Ishikawa (cell line): ENCODE measurements around the gene SGCE.

Source experiments
- CEBPB ChIP-seq: IDR thresholded peaks from 2 replicates; pipeline ENCODE4 v1.6.1; 2012
- EP300 ChIP-seq: IDR thresholded peaks from 2 replicates; pipeline ENCODE4 v1.6.1; 2012; ENCODE audit warnings: borderline replicate concordance
- FOXM1 ChIP-seq: IDR thresholded peaks from 2 replicates; pipeline ENCODE4 v1.6.1; 2012; ENCODE audit warnings: low read depth, borderline replicate concordance
- NFIC ChIP-seq: IDR thresholded peaks from 2 replicates; pipeline ENCODE4 v1.6.1; 2012
- RAD21 ChIP-seq: IDR thresholded peaks from 2 replicates; pipeline ENCODE4 v1.6.1; 2012; ENCODE audit warnings: low read depth
- REST ChIP-seq: IDR thresholded peaks from 2 replicates; pipeline ENCODE4 v1.6.1; 2012; ENCODE audit warnings: low read depth, mild to moderate bottlenecking
- TCF12 ChIP-seq: IDR thresholded peaks from 2 replicates; pipeline ENCODE4 v1.6.1; 2012; ENCODE audit warnings: low read depth
- USF1 ChIP-seq: IDR thresholded peaks from 2 replicates; pipeline ENCODE4 v1.6.1; 2012
- YY1 ChIP-seq: IDR thresholded peaks from 2 replicates; pipeline ENCODE4 v1.6.1; 2012; ENCODE audit warnings: low read depth

GRCh38 chr7:94669773-94670495, 14.0 kb upstream of the SGCE start:
- TF ChIP-seq EP300, result no peak
- TF ChIP-seq YY1, result no peak
- no peak for TF ChIP-seq RAD21
- no peak for TF ChIP-seq REST
- TF ChIP-seq CEBPB, result no peak
- no peak for TF ChIP-seq TCF12
- TF ChIP-seq NFIC, result no peak
- TF ChIP-seq FOXM1, result no peak
- TF ChIP-seq USF1, result no peak
